Measurements from ENCODE around the gene C1QTNF6.

C1QTNF6 gene

GRCh38 chr22:37166675-37167066 lies 21.4 kb downstream of the C1QTNF6 start:
- TF ChIP-seq FOXP2 (optimal IDR thresholded peaks at IDR 0.05; ENCODE audit: borderline replicate concordance, extremely low read depth, extremely low read length, insufficient read depth) (peak; percentile 55), REST (IDR thresholded peaks at IDR 0.05; ENCODE audit: insufficient read depth in 1 of 2, low read depth in 2 of 2, low read length in 2 of 2) (no peak)

GRCh38 chr22:37165940-37166674 lies 21.9 kb downstream of the C1QTNF6 start:
- TF ChIP-seq FOXP2 (optimal IDR thresholded peaks at IDR 0.05; ENCODE audit: borderline replicate concordance, extremely low read depth, extremely low read length, insufficient read depth) (no peak), TAF1 (IDR thresholded peaks at IDR 0.05; ENCODE audit: borderline replicate concordance, insufficient read depth, low read length) (no peak), REST (IDR thresholded peaks at IDR 0.05; ENCODE audit: insufficient read depth in 1 of 2, low read depth in 2 of 2, low read length in 2 of 2) (no peak)

DNA sequence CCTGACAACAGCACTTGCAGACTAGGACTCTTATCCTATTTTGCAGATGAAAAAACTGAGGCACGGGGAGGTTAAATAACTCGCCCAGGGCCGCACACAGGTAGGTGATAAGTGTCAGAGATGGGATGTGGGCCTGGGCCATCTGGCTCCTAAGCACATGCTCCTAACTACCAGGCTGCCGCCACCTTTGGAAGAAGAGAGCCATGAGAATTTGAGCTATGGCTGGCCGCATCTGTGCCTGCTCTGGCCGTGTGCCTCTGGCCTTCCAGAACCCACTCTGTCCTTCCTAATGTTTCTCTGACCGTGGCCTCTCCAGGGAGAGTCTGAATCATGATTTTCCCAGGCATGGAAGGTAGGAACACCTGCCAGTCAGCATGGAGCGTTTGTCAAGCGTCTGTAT lies 23.0 kb downstream of the C1QTNF6 start:
- no peak for TF ChIP-seq TAF1 (IDR thresholded peaks at IDR 0.05; ENCODE audit: borderline replicate concordance, insufficient read depth, low read length)
- TF ChIP-seq SIN3A (IDR thresholded peaks at IDR 0.05; ENCODE audit: borderline replicate concordance, insufficient read depth, low read length): no peak
- TF ChIP-seq FOXP2 (optimal IDR thresholded peaks at IDR 0.05; ENCODE audit: borderline replicate concordance, extremely low read depth, extremely low read length, insufficient read depth): no peak
- TF ChIP-seq REST (IDR thresholded peaks at IDR 0.05; ENCODE audit: insufficient read depth in 1 of 2, low read depth in 2 of 2, low read length in 2 of 2): no peak
- TF ChIP-seq POLR2AphosphoS5 (IDR thresholded peaks at IDR 0.05; ENCODE audit: low read depth, low read length): no peak

- TF ChIP-seq FOXP2 (optimal IDR thresholded peaks at IDR 0.05; ENCODE audit: borderline replicate concordance, extremely low read depth, extremely low read length, insufficient read depth) (no peak), REST (IDR thresholded peaks at IDR 0.05; ENCODE audit: insufficient read depth in 1 of 2, low read depth in 2 of 2, low read length in 2 of 2) (no peak), TAF1 (IDR thresholded peaks at IDR 0.05; ENCODE audit: borderline replicate concordance, insufficient read depth, low read length) (no peak), SIN3A (IDR thresholded peaks at IDR 0.05; ENCODE audit: borderline replicate concordance, insufficient read depth, low read length) (no peak), POLR2AphosphoS5 (IDR thresholded peaks at IDR 0.05; ENCODE audit: low read depth, low read length) (no peak)
Observed at GRCh38 chr22:37164505-37164887, 23.6 kb downstream of the C1QTNF6 start.

Measured in PFSK-1 (cell line).